22Rv1 (cell line): ENCODE results near the gene DCAF17.
"Not testable (repeated sequence)": the region's sequence is repeated elsewhere in the genome, so short reads cannot be mapped to it uniquely, and the experiment has no call there.

Experiments used
- CTCF ChIP-seq: fragments of 450-650 bp; IDR thresholded peaks from 2 replicates; pipeline ENCODE4 v1.5.1; 2017; ENCODE audit warnings: mild to moderate bottlenecking
- ZFX ChIP-seq: fragments of 450-650 bp; IDR thresholded peaks from 2 replicates; pipeline ENCODE4 v1.6.1; 2017; ENCODE audit warnings: antibody characterized with exemption, borderline replicate concordance

GRCh38 chr2:171530859-171531258 lies 96.8 kb downstream of the DCAF17 start:
- TF ChIP-seq CTCF, ZFX: not testable (repeated sequence)
